ENCODE data around the gene TACC3.

TACC3 gene

DNA sequence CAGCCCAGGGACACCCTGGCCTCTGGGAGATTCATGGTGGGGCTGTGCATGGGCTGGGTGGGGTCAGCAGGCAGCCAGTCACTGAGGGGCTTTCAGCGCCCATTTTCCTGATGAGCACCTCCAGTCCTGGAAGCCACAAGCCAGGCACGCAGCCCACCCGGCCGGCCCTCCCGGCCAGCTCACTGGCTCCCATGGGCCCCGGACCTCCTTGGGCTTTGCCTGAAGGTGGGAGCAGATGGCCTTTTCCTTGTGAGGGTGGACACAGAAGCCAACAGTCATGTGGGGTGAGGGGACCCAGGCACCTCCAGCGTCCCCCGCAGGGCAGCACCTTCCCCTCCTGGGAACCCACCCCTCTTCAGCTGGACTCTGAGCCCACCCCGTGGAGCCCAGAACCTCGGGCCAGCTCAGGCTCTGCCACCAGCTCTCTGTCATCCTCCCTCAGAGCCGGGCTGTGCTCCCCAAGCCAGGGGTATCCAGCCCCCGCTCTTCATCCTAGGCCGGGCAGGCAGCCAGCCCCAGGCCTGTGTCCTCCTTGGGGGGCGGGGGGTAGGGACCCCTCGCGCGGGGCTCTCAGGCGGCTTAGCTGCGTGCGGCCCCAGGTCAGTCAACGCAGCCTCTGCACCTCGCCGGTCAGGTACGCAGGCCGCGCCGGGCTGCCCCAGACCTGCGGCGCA, 71.0 kb downstream of the TACC3 start:
- no peak for DNase-seq (ENCODE audit: low read depth, low spot score)

DNA sequence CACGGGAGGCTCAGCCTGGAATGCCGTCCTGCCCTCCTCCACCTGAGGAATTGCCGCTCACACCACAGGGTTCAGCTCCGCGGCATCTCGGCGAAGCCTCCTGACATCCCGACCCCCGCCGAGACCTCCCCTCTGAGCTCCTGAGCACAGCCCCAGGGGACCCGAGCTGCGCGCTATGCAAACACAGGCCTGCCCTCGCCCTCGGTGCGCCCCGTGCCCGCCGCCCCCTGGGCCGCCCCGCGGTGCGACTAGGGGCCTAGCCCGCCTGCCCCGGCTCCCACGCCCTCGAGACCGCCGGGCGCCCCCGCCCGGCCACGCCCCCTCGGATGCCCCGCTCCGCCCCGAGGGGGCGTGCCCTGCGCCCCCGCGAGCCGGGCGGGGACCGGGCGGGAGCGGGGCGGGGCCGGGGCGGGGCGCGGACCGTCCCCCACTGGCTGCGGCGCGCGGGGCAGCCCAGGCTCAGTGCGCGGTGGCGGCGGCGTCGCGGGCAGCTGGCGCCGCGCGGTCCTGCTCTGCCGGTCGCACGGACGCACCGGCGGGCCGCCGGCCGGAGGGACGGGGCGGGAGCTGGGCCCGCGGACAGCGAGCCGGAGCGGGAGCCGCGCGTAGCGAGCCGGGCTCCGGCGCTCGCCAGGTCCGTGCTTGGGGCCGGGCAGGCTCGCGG, 71.6 kb downstream of the TACC3 start, which contains the start of gene FGFR3:
FGFR3 (plus strand) TSS at position 462 of the 664 bp plus-strand sequence. CDS start 642 bp downstream, outside the sequence.
- peak; percentile 91 for DNase-seq (ENCODE audit: low read depth, low spot score)

- no peak for DNase-seq (ENCODE audit: low read depth, low spot score)
Observed at GRCh38 chr4:1793496-1793840, 72.1 kb downstream of the TACC3 start.

DNA sequence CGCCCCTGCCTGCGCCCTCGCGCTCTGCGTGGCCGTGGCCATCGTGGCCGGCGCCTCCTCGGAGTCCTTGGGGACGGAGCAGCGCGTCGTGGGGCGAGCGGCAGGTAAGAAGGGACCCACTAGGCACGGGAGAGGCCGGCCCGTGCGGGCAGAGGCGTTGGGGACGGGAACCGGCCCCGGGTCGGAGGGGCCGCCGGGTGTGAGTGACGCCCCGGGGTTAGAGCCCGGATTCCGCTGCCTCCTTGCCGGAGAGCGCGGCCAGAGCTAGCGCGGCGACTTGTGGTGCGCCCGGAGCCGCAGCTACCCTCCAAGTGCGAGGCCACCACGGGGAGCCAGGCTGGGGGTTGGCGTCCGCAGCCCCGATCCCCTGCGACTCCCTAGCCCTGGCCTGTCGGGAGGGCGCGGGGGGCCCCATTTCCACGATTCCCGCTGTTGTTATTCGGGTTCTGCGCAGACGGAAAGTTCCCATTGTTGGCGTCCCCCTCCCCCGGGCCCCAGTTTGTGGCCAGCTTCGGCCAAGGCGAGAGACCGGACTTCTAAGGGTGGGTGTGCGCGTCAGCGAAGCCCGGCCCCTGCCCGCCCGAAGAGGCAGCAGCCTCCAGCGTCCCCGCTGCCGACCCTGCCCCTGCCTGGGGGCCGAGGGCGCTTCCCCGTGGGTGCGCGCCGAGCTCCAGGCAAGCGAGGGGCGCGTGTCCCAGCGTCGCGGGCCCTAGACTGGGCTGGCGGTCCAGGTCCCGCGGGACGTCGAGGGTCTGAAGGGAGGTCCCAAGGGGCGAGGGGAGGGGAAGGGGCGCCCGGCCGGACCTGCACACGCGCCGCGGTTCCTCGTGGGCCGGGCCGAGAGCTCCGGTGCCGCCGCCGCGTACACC, 72.9 kb downstream of the TACC3 start:
- DNase-seq (ENCODE audit: low read depth, low spot score) = peak; percentile 58

All from ELF-1 (cell line).